KOPT-K1 (cell line): Measurements from ENCODE around the gene NYNRIN.

Experiments
- H3K27ac ChIP-seq: fragments of 200-600 bp; sonication (generic); 2 replicates; pipeline ENCODE4 v1.5.1; 2016; ENCODE audit warnings: antibody characterized with exemption, mild to moderate bottlenecking, low read depth, low read length; ENCODE audit not compliant: poor library complexity, severe bottlenecking
- H3K36me3 ChIP-seq: fragments of 200-600 bp; sonication (generic); 2 replicates; pipeline ENCODE4 v1.5.1; 2017; ENCODE audit warnings: antibody characterized with exemption, mild to moderate bottlenecking, low read length, moderate library complexity; ENCODE audit not compliant: insufficient read depth
- H3K9me3 ChIP-seq: fragments of 200-600 bp; sonication (generic); 2 replicates; pipeline ENCODE4 v1.5.1; 2017; ENCODE audit warnings: antibody characterized with exemption, low read length, mild to moderate bottlenecking; ENCODE audit not compliant: insufficient read depth, poor library complexity, severe bottlenecking

The NYNRIN gene

GRCh38 chr14:24458736-24459135 lies 59.9 kb downstream of the NYNRIN start:
- no peaks in the 10 kb centered on the region; the same call in 1 of the 2 replicates for H3K36me3 ChIP-seq
- H3K9me3 ChIP-seq, result peaks cover 16% of the 10 kb centered on the region
- no peak overlapping the region for H3K27ac ChIP-seq

GRCh38 chr14:24459331-24459730 lies 60.5 kb downstream of the NYNRIN start:
- Histone ChIP-seq H3K36me3 (no peaks in the 10 kb centered on the region; the same call in 1 of the 2 replicates), H3K27ac (no peak overlapping the region), H3K9me3 (peaks cover 10% of the 10 kb centered on the region)

- H3K36me3 ChIP-seq, result no peaks in the 10 kb centered on the region
- no peak overlapping the region for H3K27ac ChIP-seq
- no peaks in the 10 kb centered on the region for H3K9me3 ChIP-seq
Observed at GRCh38 chr14:24461336-24461735, 62.5 kb downstream of the NYNRIN start.

GRCh38 chr14:24463017-24463883 lies 64.4 kb downstream of the NYNRIN start:
- Histone ChIP-seq H3K9me3 (no peaks in the 10 kb centered on the region), H3K36me3 (no peaks in the 10 kb centered on the region), H3K27ac (no peak overlapping the region)

GRCh38 chr14:24463884-24464785 lies 65.3 kb downstream of the NYNRIN start:
- Histone ChIP-seq H3K36me3 (no peaks in the 10 kb centered on the region), H3K27ac (no peak overlapping the region), H3K9me3 (no peaks in the 10 kb centered on the region)

- Histone ChIP-seq H3K9me3 (no peaks in the 10 kb centered on the region), H3K36me3 (no peaks in the 10 kb centered on the region), H3K27ac (no peak overlapping the region)
Observed at GRCh38 chr14:24465368-24465767, 66.6 kb downstream of the NYNRIN start.

GRCh38 chr14:24465805-24466204 lies 67.0 kb downstream of the NYNRIN start:
- Histone ChIP-seq H3K27ac (no peak overlapping the region), H3K9me3 (no peaks in the 10 kb centered on the region), H3K36me3 (no peaks in the 10 kb centered on the region)
